ENCODE measurements around the gene LTBP3.
"Not testable (repeated sequence)": the region's sequence is repeated elsewhere in the genome, so short reads cannot be mapped to it uniquely, and the experiment has no call there.

LTBP3 gene

GRCh38 chr11:65516135-65516968, 41.8 kb downstream of the LTBP3 start:
- Histone ChIP-seq H2AFZ (ENCODE audit: low read length) (peak overlapping the region; percentile 24; the same call in 1 of the 2 replicates), H3K4me3 (ENCODE audit: low read length, poor library complexity, severe bottlenecking) (no peak overlapping the region), H3K9me2 (replicated peaks; ENCODE audit: low read depth, low read length) (no peaks in the 10 kb centered on the region), H3K36me3 (ENCODE audit: insufficient read depth, low read length) (no peaks in the 10 kb centered on the region), H3F3A (ENCODE audit: low read depth) (peaks cover 4% of the 10 kb centered on the region; the same call in 1 of the 2 replicates), H3K4me2 (ENCODE audit: low read depth, low read length, poor library complexity, severe bottlenecking) (no peak overlapping the region), H4K20me1 (ENCODE audit: insufficient read depth, low read length, poor library complexity, severe bottlenecking) (no peaks in the 10 kb centered on the region), H3K4me1 (ENCODE audit: insufficient read depth, low read length, poor library complexity, severe bottlenecking) (no peaks in the 10 kb centered on the region), H3K9me3 (ENCODE audit: insufficient read depth, low read depth, low read length) (no peaks in the 10 kb centered on the region), H3K79me2 (ENCODE audit: insufficient read depth, low read length) (no peaks in the 10 kb centered on the region), H3K27me3 (ENCODE audit: insufficient read depth, low read length, poor library complexity, severe bottlenecking) (no peaks in the 10 kb centered on the region), H3K9ac (ENCODE audit: low read depth, low read length, poor library complexity, severe bottlenecking) (no peak overlapping the region)
- no peak for TF ChIP-seq CTCF (conservative IDR thresholded peaks at IDR 0.05; ENCODE audit: low read length)
- TF ChIP-seq EZH2phosphoT487 (IDR thresholded peaks at IDR 0.05; ENCODE audit: borderline replicate concordance): no peak

GRCh38 chr11:65512311-65512710, 45.8 kb downstream of the LTBP3 start:
- not testable (repeated sequence) for H3K9ac ChIP-seq (ENCODE audit: low read depth, low read length, poor library complexity, severe bottlenecking); H3K9me2 ChIP-seq (replicated peaks; ENCODE audit: low read depth, low read length); H3K9me3 ChIP-seq (ENCODE audit: insufficient read depth, low read depth, low read length); H3K27me3 ChIP-seq (ENCODE audit: insufficient read depth, low read length, poor library complexity, severe bottlenecking); H3K79me2 ChIP-seq (ENCODE audit: insufficient read depth, low read length); H3K36me3 ChIP-seq (ENCODE audit: insufficient read depth, low read length); H2AFZ ChIP-seq (ENCODE audit: low read length); H3K4me2 ChIP-seq (ENCODE audit: low read depth, low read length, poor library complexity, severe bottlenecking); H4K20me1 ChIP-seq (ENCODE audit: insufficient read depth, low read length, poor library complexity, severe bottlenecking); H3K4me3 ChIP-seq (ENCODE audit: low read length, poor library complexity, severe bottlenecking); H3K4me1 ChIP-seq (ENCODE audit: insufficient read depth, low read length, poor library complexity, severe bottlenecking)
- H3F3A ChIP-seq (ENCODE audit: low read depth): peaks cover 13% of the 10 kb centered on the region

GRCh38 chr11:65506772-65507505, 51.2 kb downstream of the LTBP3 start:
- peak overlapping the region; percentile 95 for H3K4me3 ChIP-seq (ENCODE audit: low read length, poor library complexity, severe bottlenecking)
- H3K9ac ChIP-seq (ENCODE audit: low read depth, low read length, poor library complexity, severe bottlenecking): peak overlapping the region; percentile 100
- peaks cover 57% of the 10 kb centered on the region for H3K79me2 ChIP-seq (ENCODE audit: insufficient read depth, low read length)
- H4K20me1 ChIP-seq (ENCODE audit: insufficient read depth, low read length, poor library complexity, severe bottlenecking): peaks cover 58% of the 10 kb centered on the region
- no peak overlapping the region for H2AFZ ChIP-seq (ENCODE audit: low read length)
- H3K36me3 ChIP-seq (ENCODE audit: insufficient read depth, low read length): peaks cover 51% of the 10 kb centered on the region
- peaks cover 37% of the 10 kb centered on the region for H3K4me1 ChIP-seq (ENCODE audit: insufficient read depth, low read length, poor library complexity, severe bottlenecking)
- peaks cover 19% of the 10 kb centered on the region for H3K27me3 ChIP-seq (ENCODE audit: insufficient read depth, low read length, poor library complexity, severe bottlenecking)
- TF ChIP-seq EZH2phosphoT487 (IDR thresholded peaks at IDR 0.05; ENCODE audit: borderline replicate concordance) (no peak), CTCF (conservative IDR thresholded peaks at IDR 0.05; ENCODE audit: low read length) (no peak)
- H3K9me2 ChIP-seq (replicated peaks; ENCODE audit: low read depth, low read length): no peaks in the 10 kb centered on the region
- H3F3A ChIP-seq (ENCODE audit: low read depth): peaks cover 62% of the 10 kb centered on the region
- peak overlapping the region; percentile 98 for H3K4me2 ChIP-seq (ENCODE audit: low read depth, low read length, poor library complexity, severe bottlenecking)
- H3K9me3 ChIP-seq (ENCODE audit: insufficient read depth, low read depth, low read length): no peaks in the 10 kb centered on the region
